GM19099 (cell line): ENCODE results near the gene THSD4.

Source experiments
- POLR2A ChIP-seq: IDR thresholded peaks from 3 replicates; pipeline ENCODE4 v1.6.1; 2011; ENCODE audit warnings: low read depth; ENCODE audit not compliant: insufficient read length; ENCODE audit errors: extremely low read depth

The THSD4 gene

DNA sequence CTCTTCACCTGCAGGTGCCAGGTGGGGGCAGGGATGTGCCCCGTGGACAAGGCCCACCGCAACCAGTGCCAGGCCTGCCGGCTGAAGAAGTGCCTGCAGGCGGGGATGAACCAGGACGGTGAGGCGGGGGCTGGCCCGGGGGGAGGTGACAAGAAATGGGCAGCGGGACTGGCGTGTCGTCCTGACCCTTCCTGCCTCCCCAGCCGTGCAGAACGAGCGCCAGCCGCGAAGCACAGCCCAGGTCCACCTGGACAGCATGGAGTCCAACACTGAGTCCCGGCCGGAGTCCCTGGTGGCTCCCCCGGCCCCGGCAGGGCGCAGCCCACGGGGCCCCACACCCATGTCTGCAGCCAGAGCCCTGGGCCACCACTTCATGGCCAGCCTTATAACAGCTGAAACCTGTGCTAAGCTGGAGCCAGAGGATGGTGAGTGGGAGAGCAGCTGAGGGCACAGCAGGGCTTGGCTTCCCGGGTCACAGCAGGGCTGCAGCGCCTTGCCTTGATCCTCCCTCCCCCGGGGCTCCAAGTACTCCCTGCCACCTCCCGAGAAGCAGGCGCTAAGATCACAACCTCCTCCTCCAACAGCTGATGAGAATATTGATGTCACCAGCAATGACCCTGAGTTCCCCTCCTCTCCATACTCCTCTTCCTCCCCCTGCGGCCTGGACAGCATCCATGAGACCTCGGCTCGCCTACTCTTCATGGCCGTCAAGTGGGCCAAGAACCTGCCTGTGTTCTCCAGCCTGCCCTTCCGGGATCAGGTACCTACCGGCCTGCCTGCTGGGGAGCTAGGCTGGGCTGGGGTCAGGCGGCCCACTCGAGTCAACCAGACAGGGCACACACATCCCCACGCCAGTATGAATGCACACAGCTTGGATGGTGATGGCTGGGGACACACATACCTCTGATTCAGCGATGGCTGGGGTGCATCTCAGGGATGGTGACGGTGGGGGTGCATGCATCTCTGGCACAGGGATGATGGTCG lies 696.8 kb downstream of the THSD4 start:
- TF ChIP-seq POLR2A: no peak

DNA sequence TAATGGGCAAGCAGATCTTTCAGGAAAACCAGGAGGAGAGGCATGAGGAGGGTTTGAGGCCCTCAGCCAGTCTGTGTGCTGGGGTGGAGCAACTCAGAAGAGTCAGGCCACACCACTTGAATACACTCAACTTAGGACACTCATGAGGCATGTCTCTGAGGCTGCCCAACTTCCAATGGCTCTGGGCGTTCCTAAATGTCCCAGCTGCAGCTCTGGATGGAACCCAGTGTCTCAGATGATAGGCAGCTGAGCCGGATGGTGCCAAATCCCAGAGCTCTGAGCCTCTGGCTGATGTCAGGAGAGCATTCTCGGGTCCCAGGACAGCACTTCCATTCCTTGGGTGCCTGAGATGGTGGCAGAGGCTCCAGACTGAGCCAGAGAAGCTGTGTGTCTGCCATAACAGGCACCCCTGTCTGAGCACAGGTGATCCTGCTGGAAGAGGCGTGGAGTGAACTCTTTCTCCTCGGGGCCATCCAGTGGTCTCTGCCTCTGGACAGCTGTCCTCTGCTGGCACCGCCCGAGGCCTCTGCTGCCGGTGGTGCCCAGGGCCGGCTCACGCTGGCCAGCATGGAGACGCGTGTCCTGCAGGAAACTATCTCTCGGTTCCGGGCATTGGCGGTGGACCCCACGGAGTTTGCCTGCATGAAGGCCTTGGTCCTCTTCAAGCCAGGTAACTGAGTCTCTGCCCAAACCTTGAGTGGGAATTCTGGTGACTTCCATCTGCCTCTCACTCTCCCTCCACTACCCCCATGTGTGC lies 697.9 kb downstream of the THSD4 start:
- TF ChIP-seq POLR2A: no peak

- TF ChIP-seq POLR2A: no peak
Observed at GRCh38 chr15:71813723-71814470, 698.6 kb downstream of the THSD4 start.

DNA sequence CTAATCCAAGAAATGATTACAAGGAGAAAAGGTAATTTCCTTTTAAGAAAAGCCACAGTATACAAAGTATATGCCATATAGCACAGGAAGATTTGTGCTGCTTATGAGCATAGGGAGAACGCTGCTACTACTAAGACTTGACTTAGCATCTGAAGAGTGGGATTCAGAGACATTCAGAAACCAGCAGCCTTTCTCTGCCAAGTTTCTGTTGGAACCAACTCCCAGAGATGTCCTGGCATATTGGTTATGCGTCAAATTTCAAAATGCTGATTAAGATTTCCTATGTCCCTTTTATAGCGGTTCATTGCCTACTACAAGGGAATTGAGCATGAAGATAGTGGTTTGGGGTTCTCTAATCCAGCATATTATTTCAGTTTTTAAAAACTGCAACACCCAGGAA lies 700.0 kb downstream of the THSD4 start:
- TF ChIP-seq POLR2A: no peak

DNA sequence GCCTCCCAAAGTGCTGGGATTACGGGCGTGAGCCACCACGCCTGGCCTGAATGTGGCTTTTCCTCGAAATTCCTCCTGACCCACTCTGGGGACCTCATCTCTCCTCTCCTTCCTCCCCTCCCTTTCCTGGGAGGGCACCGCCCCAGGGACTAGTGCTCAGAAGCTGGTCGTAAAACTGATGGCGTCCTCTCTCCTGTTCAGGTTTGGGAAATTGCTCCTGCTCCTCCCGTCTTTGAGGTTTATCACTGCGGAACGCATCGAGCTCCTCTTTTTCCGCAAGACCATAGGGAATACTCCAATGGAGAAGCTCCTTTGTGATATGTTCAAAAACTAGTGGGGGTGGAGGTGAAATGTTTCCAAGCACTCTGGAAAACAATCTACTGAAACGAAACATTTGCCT lies 702.1 kb downstream of the THSD4 start:
- TF ChIP-seq POLR2A: no peak

DNA sequence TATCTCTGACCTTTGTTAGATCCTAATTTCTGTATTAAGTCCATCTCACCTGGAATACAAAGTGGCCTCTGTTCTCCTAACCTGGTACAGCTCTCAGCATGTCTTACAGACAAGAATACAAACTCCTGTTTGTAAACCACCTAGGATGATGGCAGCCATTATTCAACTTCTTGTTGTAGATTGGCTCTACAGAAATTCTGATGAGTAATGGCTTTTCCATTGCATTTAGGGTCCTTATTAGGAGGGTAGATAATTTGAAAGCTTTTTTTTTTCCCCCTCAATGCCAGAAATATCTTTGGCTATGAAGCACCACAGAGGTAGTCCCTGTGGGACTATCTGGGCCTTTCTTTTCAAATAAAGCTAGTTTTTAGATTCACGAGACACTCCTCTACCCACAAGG lies 704.9 kb downstream of the THSD4 start:
- TF ChIP-seq POLR2A: no peak

- TF ChIP-seq POLR2A: no peak
Observed at GRCh38 chr15:71821547-71822129, 706.4 kb downstream of the THSD4 start.

- TF ChIP-seq POLR2A: no peak
Observed at GRCh38 chr15:71822890-71823630, 707.8 kb downstream of the THSD4 start.

DNA sequence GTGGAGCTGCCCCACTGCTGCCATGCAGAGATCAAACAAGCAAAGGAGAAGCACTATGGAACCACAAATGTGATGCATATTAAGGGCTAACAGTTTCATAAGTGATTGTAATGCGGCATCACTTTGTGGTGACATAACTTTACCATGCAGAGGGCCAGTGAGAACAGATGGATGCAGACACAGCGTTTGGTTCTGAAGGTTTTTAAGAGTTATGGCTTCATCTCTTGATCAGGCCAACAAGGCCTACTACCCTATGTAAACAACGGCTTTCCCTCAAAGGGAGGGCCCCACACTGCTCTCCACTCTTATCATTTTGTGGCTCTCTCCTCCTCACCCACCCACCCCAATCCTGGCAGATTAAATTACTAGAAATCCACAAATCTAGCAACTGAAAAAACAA lies 708.5 kb downstream of the THSD4 start:
- no peak for TF ChIP-seq POLR2A

- no peak for TF ChIP-seq POLR2A
Observed at GRCh38 chr15:71825021-71825730, 709.9 kb downstream of the THSD4 start.

- TF ChIP-seq POLR2A: no peak
Observed at GRCh38 chr15:71826196-71826595, 710.9 kb downstream of the THSD4 start.

- TF ChIP-seq POLR2A: no peak
Observed at GRCh38 chr15:71830981-71831380, 715.7 kb downstream of the THSD4 start.
